HFFc6 (cell line): ENCODE measurements around the gene CGNL1. TPM values are rescaled to one million over a fixed set of nuclear protein-coding genes. Genes with fewer than 3 reads are reported as not detected.
A peak's percentile ranks its signal among the peaks of the same experiment; 100 is the strongest.

Source experiments
- DNase-seq: peaks from one replicate; pipeline ENCODE4 v3.0.0-alpha.2; 2018
- H3K27ac Mint-ChIP-seq: 2 replicates; pipeline ENCODE4 v1.8.0; 2020; ENCODE audit warnings: mild to moderate bottlenecking, mixed read lengths
- H3K27me3 Mint-ChIP-seq: 2 replicates; pipeline ENCODE4 v1.8.0; 2021; ENCODE audit warnings: mild to moderate bottlenecking, moderate library complexity, mixed read lengths; ENCODE audit not compliant: insufficient read depth
- H3K36me3 Mint-ChIP-seq: 2 replicates; pipeline ENCODE4 v1.8.0; 2021; ENCODE audit warnings: low read depth, mixed read lengths
- H3K4me1 Mint-ChIP-seq: 2 replicates; pipeline ENCODE4 v1.8.0; 2020; ENCODE audit warnings: low read depth, mixed read lengths
- H3K4me3 Mint-ChIP-seq: 2 replicates; pipeline ENCODE4 v1.8.0; 2020; ENCODE audit warnings: mild to moderate bottlenecking, moderate library complexity, mixed read lengths
- H3K9me3 Mint-ChIP-seq: 2 replicates; pipeline ENCODE4 v1.8.0; 2020; ENCODE audit warnings: mild to moderate bottlenecking, mixed read lengths
- total RNA-seq, 6 experiments: library from RNA; stranded (reverse); fragmentation: NEBNext Ultra II Directional; extraction: Animal tissue kit (Norgen Biotek cat#: 25700); gene quantifications; 2 replicates in 1 of 6; 3 replicates in 5 of 6; pipeline ENCODE4 v1.2.3, GENCODE V29; 2021
- TF ChIP-seq, protein P1 (sequence below): fragments of 200-600 bp; sonication (generic); IDR thresholded peaks from 2 replicates; pipeline ENCODE4 v1.5.0; 2021; ENCODE audit warnings: antibody characterized with exemption, mild to moderate bottlenecking

CGNL1 gene
- total RNA-seq, 6 experiments from 2014 or later: 0.05 to 0.20 (median 0.10) TPM; not detected in 2

DNA sequence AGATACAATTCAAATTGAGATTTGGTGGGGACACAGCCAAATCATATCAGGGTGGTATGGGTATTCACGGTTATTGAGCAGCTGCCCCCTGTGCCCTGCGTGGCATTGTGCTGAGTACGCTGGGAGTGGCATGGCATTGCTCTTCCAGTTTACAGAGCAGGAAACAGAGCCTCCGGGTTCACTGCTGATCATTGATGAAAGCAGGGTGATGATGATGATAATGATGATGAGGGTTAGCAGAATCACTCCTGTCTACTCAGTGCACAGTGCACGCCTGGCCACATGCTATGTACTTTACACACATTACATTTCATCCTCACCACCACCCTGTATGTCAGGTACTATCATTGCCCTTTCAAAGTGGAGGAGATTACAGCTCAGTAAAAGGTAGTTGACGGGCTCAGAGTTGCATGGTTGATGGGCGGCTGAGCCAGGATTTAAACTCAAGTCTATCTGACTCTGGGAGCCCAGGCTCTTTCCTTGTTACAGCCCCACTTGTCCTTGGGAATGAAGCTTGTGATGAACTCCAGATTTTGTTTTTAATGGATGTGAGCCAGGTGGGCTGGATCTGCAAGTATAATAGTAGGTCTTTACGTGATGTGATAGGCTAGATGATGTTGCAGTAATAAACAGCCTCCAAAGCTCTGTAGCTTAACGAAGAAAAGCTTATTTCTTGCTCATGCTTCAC, 127.8 kb downstream of the CGNL1 start:
- H3K27me3 Mint-ChIP-seq: peaks cover 5% of the 10 kb centered on the region
- no peak overlapping the region for H3K4me3 Mint-ChIP-seq
- DNase-seq: no peak
- no peaks in the 10 kb centered on the region for H3K36me3 Mint-ChIP-seq
- H3K9me3 Mint-ChIP-seq: no peaks in the 10 kb centered on the region
- TF ChIP-seq, protein P1, sequence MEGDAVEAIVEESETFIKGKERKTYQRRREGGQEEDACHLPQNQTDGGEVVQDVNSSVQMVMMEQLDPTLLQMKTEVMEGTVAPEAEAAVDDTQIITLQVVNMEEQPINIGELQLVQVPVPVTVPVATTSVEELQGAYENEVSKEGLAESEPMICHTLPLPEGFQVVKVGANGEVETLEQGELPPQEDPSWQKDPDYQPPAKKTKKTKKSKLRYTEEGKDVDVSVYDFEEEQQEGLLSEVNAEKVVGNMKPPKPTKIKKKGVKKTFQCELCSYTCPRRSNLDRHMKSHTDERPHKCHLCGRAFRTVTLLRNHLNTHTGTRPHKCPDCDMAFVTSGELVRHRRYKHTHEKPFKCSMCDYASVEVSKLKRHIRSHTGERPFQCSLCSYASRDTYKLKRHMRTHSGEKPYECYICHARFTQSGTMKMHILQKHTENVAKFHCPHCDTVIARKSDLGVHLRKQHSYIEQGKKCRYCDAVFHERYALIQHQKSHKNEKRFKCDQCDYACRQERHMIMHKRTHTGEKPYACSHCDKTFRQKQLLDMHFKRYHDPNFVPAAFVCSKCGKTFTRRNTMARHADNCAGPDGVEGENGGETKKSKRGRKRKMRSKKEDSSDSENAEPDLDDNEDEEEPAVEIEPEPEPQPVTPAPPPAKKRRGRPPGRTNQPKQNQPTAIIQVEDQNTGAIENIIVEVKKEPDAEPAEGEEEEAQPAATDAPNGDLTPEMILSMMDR: no peak
- H3K4me1 Mint-ChIP-seq: peaks cover 18% of the 10 kb centered on the region
- no peak overlapping the region for H3K27ac Mint-ChIP-seq

DNA sequence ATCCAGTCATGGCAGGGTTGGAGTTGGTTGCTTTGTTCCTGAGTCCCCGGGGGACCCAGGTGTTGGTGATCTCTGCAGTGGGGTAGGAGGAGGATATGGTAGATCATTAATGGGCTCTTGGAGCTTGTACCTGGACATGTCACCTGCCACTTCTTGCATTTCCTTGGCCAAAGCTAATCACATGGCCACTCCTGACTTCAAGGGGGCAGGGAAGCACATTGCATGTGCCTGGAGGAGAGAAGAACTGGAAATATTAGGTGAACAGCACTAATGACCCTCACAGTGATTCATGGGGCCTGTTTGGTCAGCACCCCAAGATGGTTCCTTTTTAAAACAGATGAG, 128.3 kb downstream of the CGNL1 start:
- TF ChIP-seq, protein P1: no peak
- peaks cover 23% of the 10 kb centered on the region for H3K4me1 Mint-ChIP-seq

DNA sequence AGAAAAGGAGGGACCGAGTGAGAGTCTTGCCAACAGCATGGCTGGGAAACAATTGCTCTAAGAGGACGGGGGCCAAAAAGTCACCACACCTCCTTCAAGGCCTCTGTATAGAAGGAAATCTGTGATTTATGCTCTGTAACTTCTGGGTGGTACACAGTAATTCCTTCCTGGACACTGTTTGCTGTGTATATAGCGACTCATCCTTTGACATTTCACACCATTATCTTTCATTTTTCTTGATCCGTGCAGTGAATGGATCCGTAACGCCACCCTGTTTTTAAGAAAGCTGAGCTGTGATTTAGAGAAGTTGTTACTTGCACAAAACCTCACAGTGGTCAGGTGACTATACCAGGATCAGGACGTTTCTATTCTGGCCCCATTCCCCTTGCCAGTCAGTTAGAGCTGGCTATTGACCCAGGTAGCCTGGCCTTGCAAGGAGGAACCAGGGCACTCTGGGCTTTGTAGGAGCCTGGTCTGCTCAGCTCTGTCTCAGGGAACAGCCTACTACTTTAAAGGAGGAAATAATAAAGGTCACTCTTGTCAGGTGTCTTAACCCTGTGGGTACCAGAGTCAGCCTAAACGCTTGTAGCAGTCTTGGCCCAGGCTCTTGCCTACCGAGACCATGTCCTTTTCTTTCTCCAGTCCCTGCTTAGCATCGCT, 128.9 kb downstream of the CGNL1 start:
- H3K4me3 Mint-ChIP-seq: no peak overlapping the region
- DNase-seq: no peak
- H3K9me3 Mint-ChIP-seq: no peaks in the 10 kb centered on the region
- H3K27ac Mint-ChIP-seq: no peak overlapping the region
- no peaks in the 10 kb centered on the region for H3K36me3 Mint-ChIP-seq
- H3K27me3 Mint-ChIP-seq: peaks cover 3% of the 10 kb centered on the region
- TF ChIP-seq, protein P1: no peak
- peaks cover 25% of the 10 kb centered on the region for H3K4me1 Mint-ChIP-seq

More for the DNA sequence above, 128.3 kb downstream of the CGNL1 start:
- Mint-ChIP-seq H3K27ac (no peak overlapping the region), H3K4me3 (no peak overlapping the region), H3K36me3 (no peaks in the 10 kb centered on the region), H3K9me3 (no peaks in the 10 kb centered on the region), H3K27me3 (peaks cover 5% of the 10 kb centered on the region)
- no peak for DNase-seq

DNA sequence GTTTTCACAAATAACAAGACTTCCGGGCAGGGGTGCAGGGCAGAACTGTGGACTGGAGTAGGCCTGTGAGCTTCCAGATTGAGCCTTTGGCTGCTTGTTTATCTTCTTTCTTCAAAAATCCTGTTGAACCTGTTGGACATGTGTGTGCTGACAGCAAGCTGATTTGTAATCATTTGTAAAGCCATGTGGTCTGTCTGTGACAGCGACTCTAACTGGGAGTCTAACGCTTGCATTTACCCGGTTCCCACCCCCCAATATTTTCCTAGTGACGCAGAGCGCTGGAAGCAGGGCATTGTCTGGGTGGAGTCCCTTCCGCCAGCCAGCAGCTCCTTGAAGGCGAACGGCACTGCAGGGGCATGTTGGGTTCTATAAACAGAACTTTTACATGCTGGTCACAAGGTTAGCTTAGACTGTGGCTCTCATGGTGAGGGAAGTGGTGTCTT, 129.7 kb downstream of the CGNL1 start:
- Mint-ChIP-seq H3K27me3 (peaks cover 3% of the 10 kb centered on the region), H3K4me1 (peaks cover 22% of the 10 kb centered on the region), H3K9me3 (no peaks in the 10 kb centered on the region), H3K4me3 (no peak overlapping the region), H3K27ac (no peak overlapping the region), H3K36me3 (no peaks in the 10 kb centered on the region)
- TF ChIP-seq, protein P1: no peak
- no peak for DNase-seq

DNA sequence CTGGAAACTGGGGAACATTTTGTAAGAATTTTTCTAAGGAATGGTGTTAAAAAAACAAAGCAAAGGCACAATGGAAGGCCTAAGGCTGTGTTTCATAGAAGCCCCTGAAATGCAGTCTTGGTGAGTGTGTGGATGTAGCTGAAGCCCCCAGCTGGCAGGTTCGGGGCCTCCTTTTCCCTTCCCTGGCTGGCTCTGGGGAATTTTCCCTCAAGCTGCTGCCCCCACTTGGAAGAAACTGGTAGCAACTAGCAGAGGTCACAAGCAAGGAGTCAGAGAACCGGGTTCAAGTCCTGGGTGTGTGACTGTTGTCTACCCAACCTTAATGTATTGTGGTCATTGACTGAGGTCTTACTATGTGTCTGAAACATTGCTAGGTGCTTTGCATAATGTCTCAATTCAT, 130.1 kb downstream of the CGNL1 start:
- no peak for DNase-seq
- peaks cover 2% of the 10 kb centered on the region; the same call in 1 of the 2 replicates for H3K27me3 Mint-ChIP-seq
- H3K9me3 Mint-ChIP-seq: no peaks in the 10 kb centered on the region
- H3K36me3 Mint-ChIP-seq: no peaks in the 10 kb centered on the region
- peaks cover 18% of the 10 kb centered on the region for H3K4me1 Mint-ChIP-seq
- H3K27ac Mint-ChIP-seq: no peak overlapping the region
- TF ChIP-seq, protein P1: peak; percentile 23; the same call in 1 of the 2 replicates
- H3K4me3 Mint-ChIP-seq: no peak overlapping the region
